HFF-Myc (cell line): ENCODE data around the gene RNF213.

Experiments
- DNase-seq: peaks from one replicate; pipeline ENCODE4 v3.0.0-alpha.2; 2011; ENCODE audit warnings: low read depth; ENCODE audit errors: extremely low read depth
- H3K4me3 ChIP-seq: replicated peaks from 2 replicates; pipeline ENCODE4 v1.5.1; 2011; ENCODE audit warnings: low read depth, mild to moderate bottlenecking, control low read depth, low read length
- TF ChIP-seq, protein P1 (sequence below): IDR thresholded peaks from 2 replicates; pipeline ENCODE4 v1.5.1; 2012; ENCODE audit warnings: mild to moderate bottlenecking, low read depth, low read length, control low read depth; ENCODE audit errors: missing control alignments

RNF213 gene

DNA sequence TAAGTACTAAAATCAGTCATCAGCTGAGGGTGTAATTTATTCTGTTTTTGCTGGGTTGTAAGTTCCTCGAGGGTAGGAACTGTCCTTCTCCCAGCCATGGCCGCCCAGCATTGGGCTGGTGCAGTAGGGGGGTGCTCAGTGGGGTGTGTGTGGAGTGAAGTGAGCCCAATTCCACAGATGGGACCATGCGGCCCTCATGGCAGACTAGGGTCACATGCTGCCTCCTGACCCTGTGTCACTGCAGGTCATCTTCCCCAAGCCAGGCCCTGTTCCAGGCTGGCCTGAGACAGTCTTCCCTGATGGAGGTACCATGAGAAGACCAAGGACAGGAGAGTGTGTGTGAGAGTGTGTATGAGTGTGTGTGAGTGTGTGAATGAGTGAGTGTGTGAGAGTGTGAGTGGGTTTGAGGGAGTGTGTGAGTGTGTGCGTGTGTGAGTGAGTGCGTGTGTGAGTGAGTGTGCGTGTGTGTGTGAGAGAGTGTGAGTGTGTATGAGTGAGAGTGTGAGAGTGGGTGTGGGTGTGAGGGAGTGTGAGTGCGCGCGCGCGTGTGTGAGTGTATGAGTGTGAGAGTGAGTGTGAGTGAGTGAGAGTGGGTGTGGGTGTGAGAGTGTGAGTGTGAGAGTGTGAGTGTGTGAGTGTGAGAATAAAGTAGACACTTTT is 36.7 kb upstream of the RNF213 start:
- no peak overlapping the region for H3K4me3 ChIP-seq
- TF ChIP-seq, protein P1, sequence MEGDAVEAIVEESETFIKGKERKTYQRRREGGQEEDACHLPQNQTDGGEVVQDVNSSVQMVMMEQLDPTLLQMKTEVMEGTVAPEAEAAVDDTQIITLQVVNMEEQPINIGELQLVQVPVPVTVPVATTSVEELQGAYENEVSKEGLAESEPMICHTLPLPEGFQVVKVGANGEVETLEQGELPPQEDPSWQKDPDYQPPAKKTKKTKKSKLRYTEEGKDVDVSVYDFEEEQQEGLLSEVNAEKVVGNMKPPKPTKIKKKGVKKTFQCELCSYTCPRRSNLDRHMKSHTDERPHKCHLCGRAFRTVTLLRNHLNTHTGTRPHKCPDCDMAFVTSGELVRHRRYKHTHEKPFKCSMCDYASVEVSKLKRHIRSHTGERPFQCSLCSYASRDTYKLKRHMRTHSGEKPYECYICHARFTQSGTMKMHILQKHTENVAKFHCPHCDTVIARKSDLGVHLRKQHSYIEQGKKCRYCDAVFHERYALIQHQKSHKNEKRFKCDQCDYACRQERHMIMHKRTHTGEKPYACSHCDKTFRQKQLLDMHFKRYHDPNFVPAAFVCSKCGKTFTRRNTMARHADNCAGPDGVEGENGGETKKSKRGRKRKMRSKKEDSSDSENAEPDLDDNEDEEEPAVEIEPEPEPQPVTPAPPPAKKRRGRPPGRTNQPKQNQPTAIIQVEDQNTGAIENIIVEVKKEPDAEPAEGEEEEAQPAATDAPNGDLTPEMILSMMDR: no peak
- no peak for DNase-seq

DNA sequence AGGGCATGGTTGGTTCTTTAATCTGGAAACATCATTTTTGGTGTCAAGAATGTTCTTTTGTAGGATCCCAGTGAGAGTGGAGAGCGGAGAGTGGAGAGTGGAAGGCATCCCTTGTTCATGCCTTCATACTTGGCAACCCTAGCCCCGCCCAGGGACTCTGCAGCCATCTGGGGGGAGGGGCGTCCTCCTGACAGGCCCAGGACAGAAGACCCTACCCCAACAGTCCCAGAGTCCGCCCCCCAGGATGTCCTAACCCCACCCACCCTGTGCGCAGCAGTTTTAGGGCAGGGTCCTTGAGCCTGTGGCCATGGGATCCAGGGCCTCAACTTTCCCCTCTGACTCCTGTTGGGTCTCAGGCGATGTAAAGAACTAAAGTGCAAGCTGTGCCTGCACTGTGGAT is 36.0 kb upstream of the RNF213 start:
- DNase-seq: no peak
- TF ChIP-seq, protein P1: no peak
- no peak overlapping the region for H3K4me3 ChIP-seq

DNA sequence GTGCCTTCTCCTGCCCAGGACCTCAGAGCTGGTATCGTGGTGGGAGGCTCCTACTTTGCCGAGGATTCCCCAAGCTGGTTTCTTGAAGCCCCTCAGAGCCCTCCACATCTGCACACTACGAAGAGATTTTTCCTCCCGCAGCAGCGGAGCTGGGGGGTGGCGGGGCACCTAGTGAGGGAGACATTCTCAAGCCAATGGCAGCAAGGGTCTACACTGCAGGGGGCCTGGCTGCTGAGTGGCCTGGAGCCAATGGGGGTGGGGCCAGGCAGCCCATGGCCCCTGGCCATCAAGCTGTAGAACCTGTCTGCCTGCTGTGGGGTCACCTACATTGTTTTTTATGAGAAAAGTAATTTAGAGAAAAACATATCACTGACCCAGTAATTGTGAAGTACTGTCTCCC is 35.4 kb upstream of the RNF213 start:
- DNase-seq: no peak
- H3K4me3 ChIP-seq: no peak overlapping the region
- TF ChIP-seq, protein P1: no peak

DNA sequence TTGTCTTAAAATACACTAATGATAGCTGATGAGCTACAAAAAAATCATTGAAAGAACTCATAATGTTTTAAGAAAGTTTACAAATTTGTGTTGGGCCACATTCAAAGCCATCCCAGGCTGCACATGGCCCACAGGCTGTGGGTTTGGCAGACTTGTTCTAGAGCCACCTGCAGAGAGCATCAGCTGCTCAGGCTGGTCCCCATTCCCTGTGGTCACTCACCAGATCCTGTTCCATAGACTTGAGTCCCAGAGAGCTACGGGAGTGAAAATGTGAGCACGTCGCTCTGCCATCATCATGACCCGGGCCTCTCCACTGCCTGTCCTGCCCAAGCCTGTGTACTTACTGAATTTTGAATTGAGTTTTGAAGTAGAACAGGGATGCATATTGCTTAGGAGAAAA is 33.5 kb upstream of the RNF213 start:
- DNase-seq: no peak
- no peak overlapping the region for H3K4me3 ChIP-seq
- TF ChIP-seq, protein P1: no peak

DNA sequence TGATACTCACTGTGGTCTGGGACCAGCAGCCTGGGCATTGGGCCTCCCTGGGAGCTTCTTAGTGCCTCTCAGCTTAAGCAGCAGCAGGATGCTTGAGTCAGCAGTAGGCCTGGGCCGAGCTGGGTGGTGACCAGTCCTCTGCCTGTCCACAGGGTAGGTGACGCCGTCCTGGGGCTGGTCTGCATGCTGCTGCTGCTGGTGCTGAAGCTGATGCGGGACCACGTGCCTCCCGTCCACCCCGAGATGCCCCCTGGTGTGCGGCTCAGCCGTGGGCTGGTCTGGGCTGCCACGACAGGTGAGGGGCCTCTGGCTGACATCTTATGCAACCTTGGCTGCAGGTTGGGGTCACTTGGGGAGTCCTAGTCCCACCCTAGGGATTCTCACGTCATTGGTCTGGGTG is 33.0 kb upstream of the RNF213 start:
- DNase-seq: no peak
- TF ChIP-seq, protein P1: no peak
- no peak overlapping the region for H3K4me3 ChIP-seq

DNA sequence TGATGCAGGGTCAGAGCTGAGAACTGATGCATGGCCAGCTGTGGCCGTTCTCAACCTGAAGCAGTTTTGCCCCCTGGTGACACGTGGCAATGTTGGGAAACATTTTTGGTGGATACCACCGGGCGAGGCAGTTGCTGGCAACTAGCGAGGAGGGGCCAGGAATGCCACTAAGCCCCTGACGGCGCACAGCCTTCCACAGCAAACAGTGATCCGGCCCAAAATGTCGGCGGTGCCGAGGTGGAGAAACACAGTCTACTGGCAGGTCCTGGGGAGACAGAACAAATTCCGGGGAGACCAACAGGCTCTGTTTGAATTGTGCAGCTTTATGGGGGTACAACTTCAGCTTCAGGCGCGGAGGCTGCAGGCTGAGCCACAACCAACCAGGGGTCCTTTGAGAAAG is 32.2 kb upstream of the RNF213 start:
- H3K4me3 ChIP-seq: no peak overlapping the region
- TF ChIP-seq, protein P1: no peak
- no peak for DNase-seq

DNA sequence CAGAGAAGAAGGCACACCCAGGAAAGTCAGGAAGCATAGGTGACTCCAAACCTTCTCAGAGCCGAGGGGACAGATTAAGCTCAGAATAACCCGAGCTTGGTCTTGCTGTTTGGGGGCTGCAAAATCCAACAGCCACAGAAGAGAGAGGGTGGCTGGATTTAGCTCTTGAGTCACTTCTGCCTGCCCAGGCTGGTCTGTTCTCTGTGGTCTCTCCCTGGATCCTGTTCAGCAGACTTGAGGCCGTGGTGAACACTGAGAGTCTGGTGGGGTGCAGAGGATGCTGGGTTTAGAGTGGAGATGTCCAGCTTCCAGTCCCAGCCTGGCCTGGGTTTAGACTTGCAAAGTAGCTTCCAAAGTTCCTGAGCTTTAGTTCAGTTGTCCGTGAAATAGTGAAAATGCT is 31.6 kb upstream of the RNF213 start:
- H3K4me3 ChIP-seq: no peak overlapping the region
- TF ChIP-seq, protein P1: no peak
- DNase-seq: no peak
